Stimulated activated memory B cell treated with anti-CD40 and anti-IgM and Interleukin-4, amounts not matched to agents 10 μg/mL and 1 μg/mL and 100 μg/mL, for 72 hours (primary cell): ENCODE measurements around the gene AHCY.
"Not testable (repeated sequence)": the region's sequence is repeated elsewhere in the genome, so short reads cannot be mapped to it uniquely, and the experiment has no call there.

Experiments
- ATAC-seq: fragments of 150-1000 bp; cut with Tn5 transposase; 2 replicates; pipeline ENCODE4 v1.10.0; 2021
- H3K27ac Mint-ChIP-seq: one replicate; pipeline ENCODE4 v1.8.0; 2022; ENCODE audit warnings: mild to moderate bottlenecking, mixed read lengths
- H3K27me3 Mint-ChIP-seq: one replicate; pipeline ENCODE4 v1.8.0; 2022; ENCODE audit warnings: mixed read lengths
- H3K36me3 Mint-ChIP-seq: one replicate; pipeline ENCODE4 v1.8.0; 2022; ENCODE audit warnings: mixed read lengths
- H3K4me1 Mint-ChIP-seq: one replicate; pipeline ENCODE4 v1.8.0; 2022; ENCODE audit warnings: mixed read lengths
- H3K4me3 Mint-ChIP-seq: one replicate; pipeline ENCODE4 v1.8.0; 2022; ENCODE audit warnings: mild to moderate bottlenecking, moderate library complexity, mixed read lengths
- H3K9me3 Mint-ChIP-seq: one replicate; pipeline ENCODE4 v1.8.0; 2022; ENCODE audit warnings: mixed read lengths

Gene AHCY

DNA sequence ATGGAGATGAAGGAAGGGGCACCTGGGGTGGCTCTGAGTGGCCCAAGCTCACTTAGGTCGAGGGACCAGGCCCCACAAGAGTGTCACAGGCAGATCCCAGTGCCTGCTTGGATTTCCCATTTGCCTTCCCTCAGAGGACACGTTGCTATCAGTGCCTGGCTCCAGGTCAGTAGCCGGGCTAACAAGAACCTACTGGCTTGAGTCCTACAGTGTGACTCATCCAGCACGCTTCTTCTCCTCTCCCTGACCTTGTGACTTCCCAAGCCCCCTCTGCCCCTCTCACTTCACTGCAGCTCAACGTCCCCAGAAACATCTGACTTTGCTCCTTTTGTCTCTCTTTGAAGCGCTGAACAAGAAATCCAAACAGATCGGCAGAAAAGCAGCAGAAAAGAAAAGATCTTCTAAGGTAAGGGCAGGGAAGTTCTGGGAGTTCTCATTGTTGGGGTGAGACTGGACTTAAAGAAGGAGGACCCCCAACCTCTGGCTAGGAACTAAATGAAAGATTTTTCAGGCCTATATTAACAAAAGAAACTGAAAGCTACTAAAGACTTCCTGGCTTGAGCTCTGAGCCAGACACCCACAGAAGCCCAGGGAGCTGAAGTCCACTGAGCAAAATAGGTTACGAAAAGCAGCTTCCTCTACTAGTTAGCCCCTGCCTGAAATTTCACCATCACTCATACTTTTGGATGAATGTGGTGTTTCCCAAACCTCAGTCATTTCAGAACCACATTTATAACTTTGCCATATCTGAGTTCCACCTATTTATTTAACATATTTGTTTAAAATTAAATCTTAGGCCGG, 40.5 kb downstream of the AHCY start:
- no peak for ATAC-seq
- Mint-ChIP-seq H3K4me3 (no peak overlapping the region), H3K27ac (no peak overlapping the region), H3K27me3 (no peaks in the 10 kb centered on the region), H3K9me3 (no peaks in the 10 kb centered on the region), H3K36me3 (no peaks in the 10 kb centered on the region), H3K4me1 (peaks cover 6% of the 10 kb centered on the region)

DNA sequence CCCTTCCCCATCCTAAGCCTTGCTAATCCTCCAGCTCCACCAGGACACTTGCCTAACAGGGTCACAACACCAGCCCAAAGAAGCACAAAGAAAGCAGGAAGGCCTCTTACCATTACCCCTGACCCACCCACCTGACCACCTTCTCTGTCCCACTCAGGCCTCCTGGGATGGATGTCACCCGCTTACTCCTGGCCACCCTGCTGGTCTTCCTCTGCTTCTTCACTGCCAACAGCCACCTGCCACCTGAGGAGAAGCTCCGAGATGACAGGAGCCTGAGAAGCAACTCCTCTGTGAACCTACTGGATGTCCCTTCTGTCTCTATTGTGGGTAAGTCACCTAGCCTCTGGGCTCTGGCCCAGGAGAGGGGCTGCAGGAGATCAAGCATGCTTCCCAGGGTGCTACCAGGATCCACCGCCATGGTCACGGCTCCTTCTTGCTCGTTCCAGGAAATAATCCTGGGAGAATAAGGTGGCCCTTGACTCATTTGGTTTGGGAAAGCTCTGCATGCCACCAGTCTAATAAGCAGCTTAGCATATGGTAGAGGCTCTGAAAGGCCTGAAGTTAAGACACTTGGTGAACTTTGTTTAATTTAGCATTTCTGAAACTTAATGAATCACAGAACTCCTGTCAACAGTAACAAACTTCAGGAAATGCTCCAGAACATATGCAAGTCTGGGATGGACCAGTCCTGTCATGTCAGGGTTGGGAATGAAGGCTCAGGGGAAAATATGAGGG, 42.8 kb downstream of the AHCY start:
- Mint-ChIP-seq H3K27ac (no peak overlapping the region), H3K4me3 (no peak overlapping the region), H3K36me3 (no peaks in the 10 kb centered on the region), H3K9me3 (no peaks in the 10 kb centered on the region), H3K27me3 (peaks cover 13% of the 10 kb centered on the region), H3K4me1 (peaks cover 12% of the 10 kb centered on the region)
- ATAC-seq = no peak

DNA sequence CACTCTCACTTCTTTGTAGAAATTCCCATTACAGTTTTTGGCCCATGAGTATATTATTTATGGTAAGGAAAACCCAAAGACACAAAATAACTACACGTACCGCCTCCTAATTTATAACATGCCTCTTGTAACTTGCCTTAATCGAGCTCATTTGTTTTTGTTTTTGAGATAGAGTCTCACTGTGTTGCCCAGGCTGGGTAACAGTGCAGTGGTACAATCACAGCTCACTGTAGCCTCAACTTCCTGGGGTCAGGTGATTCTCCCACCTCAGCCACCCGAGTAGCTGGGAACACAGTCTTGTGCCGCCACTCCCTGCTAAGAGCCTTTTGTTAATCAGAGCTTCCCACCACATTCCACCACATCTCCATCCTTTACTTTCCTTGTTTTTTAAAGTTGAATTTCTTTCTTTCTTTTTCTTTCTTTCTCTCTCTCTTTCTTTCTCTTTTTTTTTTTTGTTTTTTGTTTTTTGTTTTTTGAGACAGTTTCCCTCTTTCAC, 46.5 kb downstream of the AHCY start:
- no peak for ATAC-seq
- Mint-ChIP-seq H3K4me1 (peaks cover 7% of the 10 kb centered on the region), H3K36me3 (no peaks in the 10 kb centered on the region), H3K4me3 (no peak overlapping the region), H3K27me3 (peaks cover 13% of the 10 kb centered on the region), H3K27ac (no peak overlapping the region), H3K9me3 (no peaks in the 10 kb centered on the region)

DNA sequence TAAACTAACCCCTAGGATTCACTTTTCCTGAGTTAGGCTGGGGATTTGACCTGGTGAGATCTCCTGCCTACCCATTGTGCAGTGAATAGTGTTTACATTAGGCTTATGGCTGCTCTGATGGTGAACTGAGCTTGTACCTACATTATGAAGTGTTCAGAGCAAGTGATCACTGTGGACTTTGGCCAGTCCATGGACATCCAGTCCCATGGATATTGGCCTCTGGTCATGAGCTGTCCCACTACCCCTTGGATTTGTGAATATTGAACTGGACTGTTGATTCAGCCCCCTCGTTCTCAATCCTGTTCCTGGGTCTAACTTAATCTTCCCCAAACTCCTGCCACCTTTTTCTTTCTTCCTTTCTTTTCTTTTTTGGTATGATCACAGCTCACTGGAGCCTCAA, 48.2 kb downstream of the AHCY start:
- H3K9me3 Mint-ChIP-seq = no peaks in the 10 kb centered on the region
- H3K4me3 Mint-ChIP-seq = no peak overlapping the region
- peaks cover 8% of the 10 kb centered on the region for H3K4me1 Mint-ChIP-seq
- H3K27ac Mint-ChIP-seq = no peak overlapping the region
- no peak for ATAC-seq
- H3K36me3 Mint-ChIP-seq = no peaks in the 10 kb centered on the region
- H3K27me3 Mint-ChIP-seq = peaks cover 13% of the 10 kb centered on the region

DNA sequence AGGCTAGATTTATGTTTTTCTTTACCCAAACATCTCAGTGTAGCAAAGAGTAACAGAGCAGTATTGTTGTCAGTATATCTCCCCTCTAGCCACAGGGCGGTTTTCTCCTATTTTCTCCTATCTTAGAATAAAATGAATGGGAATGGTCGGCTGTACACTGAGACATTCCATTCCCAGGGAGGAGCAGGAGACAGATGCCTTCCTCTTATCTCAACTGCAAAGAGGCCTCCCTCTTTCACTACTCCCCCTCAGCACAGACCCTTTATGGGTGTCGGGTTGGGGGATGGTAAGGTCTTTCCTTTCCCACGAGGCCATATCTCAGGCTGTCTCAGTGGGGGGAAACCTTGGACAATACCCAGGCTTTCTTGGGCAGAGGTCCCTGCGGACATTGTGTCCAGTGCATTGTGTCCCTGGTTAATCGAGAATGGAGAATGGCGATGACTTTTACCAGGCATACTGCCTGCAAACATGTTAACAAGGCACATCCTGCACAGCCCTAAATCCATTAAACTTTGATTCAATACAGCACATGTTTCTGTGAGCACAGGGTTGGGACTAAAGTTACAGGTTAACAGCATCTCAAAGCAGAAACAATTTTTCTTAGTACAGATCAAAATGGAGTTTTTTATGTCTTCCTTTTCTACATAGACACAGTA, 50.6 kb downstream of the AHCY start:
- H3K36me3 Mint-ChIP-seq, H3K9me3 Mint-ChIP-seq, H3K4me3 Mint-ChIP-seq, ATAC-seq, H3K27ac Mint-ChIP-seq: not testable (repeated sequence)
- peaks cover 13% of the 10 kb centered on the region for H3K27me3 Mint-ChIP-seq
- H3K4me1 Mint-ChIP-seq = peaks cover 20% of the 10 kb centered on the region

DNA sequence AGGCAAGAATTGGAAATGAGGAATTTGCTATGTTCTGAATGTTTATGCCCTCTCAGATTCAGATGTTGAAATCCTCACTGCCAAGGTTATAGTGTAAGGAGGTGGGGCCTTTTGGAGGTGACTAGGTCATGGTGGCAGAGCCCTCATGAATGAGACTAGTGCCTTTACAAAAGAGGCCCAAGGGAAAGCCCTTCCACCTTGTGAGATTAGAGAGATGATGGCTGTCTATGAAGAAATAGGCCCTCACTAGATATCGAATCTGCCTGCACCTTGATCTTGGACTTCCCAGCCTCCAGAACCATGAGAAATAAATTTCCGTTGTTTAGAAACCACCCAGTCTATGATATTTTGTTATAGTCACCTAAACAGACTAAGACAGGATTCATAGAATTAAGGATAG, 51.5 kb downstream of the AHCY start:
- Mint-ChIP-seq H3K4me3 (no peak overlapping the region), H3K27me3 (peaks cover 5% of the 10 kb centered on the region), H3K36me3 (no peaks in the 10 kb centered on the region)

DNA sequence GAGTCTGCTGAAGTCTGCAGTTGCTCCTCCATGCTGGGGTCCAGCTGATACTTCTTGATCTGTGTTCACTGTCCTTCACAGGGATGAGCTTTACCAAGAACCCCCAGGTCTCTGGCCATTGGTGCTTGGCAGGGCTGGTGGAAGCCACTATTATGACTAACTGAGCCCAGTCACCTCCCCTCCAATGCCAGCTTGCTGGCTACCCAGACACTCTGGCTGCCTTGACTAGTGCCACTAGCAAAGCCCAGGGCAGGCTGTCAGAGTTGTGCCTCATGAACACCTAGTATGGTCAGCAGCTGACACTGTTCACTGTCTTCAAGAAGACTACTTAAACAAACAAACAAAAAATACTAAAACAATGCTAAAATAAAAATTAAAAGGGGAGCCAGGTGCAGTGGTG, 53.1 kb downstream of the AHCY start:
- no peak overlapping the region for H3K4me3 Mint-ChIP-seq
- no peaks in the 10 kb centered on the region for H3K36me3 Mint-ChIP-seq
- no peak for ATAC-seq
- no peaks in the 10 kb centered on the region for H3K9me3 Mint-ChIP-seq
- peaks cover 14% of the 10 kb centered on the region for H3K4me1 Mint-ChIP-seq
- no peaks in the 10 kb centered on the region for H3K27me3 Mint-ChIP-seq
- peak overlapping the region; percentile 21 for H3K27ac Mint-ChIP-seq

More for the DNA sequence above, 51.5 kb downstream of the AHCY start:
- H3K9me3 Mint-ChIP-seq = no peaks in the 10 kb centered on the region
- peaks cover 20% of the 10 kb centered on the region for H3K4me1 Mint-ChIP-seq
- H3K27ac Mint-ChIP-seq = no peak overlapping the region
- no peak for ATAC-seq

DNA sequence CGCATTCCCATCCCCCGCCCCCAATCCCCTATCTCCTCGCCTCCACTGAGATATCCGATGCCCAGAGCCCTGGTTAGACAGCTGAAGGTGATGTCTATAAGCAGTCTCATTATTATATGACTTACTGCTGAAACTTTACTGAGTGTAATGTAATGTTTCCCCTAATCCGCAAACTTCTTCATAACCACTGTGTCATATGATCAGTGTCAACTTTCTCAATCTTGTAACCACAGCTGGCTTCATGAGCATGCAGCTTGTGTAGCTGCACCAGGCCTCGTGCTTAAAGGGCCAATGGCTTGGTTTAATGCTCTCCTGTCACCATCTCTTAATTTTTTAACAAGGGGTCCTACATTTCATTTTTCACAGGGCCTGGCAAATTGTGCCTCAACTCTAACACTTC, 53.9 kb downstream of the AHCY start:
- Mint-ChIP-seq H3K27ac (peak overlapping the region; percentile 21), H3K27me3 (no peaks in the 10 kb centered on the region), H3K36me3 (no peaks in the 10 kb centered on the region), H3K9me3 (no peaks in the 10 kb centered on the region), H3K4me3 (no peak overlapping the region), H3K4me1 (peaks cover 14% of the 10 kb centered on the region)
- peak; percentile 93 for ATAC-seq

DNA sequence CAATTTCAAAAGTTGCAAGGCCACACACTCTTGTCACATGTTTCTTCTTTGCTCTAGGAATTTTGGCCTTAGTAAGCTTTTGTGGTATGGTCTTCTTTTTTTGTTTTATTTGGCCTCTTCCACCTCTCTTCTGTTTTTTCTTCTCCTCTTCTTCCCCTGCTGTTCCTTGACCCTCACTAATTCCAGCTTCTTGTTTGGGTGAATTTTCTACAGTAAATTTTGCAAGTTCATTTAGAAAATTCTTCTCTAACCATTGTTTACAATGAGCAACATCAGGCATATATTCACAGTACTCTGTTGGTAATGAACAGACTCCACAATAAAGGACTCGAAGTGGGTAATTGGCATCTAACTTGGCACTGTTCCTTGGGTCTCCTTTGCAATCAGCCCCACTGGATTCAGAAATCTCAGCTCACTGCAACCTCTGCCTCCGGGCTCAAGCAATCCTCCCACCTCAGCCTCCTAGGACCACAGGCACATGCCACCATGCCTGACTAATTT, 57.0 kb downstream of the AHCY start:
- H3K27ac Mint-ChIP-seq = no peak overlapping the region
- H3K36me3 Mint-ChIP-seq = no peaks in the 10 kb centered on the region
- no peaks in the 10 kb centered on the region for H3K27me3 Mint-ChIP-seq
- ATAC-seq = no peak
- peaks cover 31% of the 10 kb centered on the region for H3K4me1 Mint-ChIP-seq
- H3K9me3 Mint-ChIP-seq = no peaks in the 10 kb centered on the region
- H3K4me3 Mint-ChIP-seq = no peak overlapping the region

DNA sequence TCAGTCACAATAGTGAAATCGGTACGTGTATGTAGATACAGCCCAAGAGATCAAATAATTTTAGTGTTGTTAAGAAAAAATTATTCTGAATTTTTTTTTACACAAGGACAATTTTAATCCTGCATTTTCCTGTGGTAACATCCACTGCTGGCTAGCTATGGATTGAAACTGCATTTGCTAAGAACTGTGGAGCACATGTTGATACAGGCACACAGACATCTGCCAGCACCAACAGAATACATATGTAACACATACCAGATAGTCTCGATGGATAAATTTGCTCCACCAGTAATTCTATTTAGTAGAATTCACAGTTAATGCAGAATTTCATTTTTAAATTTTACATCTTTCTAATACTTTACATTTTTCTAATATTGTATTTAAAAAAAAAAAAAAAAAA, 59.8 kb downstream of the AHCY start:
- Mint-ChIP-seq H3K9me3 (peaks cover 6% of the 10 kb centered on the region), H3K4me3 (no peak overlapping the region), H3K4me1 (peaks cover 38% of the 10 kb centered on the region), H3K27me3 (no peaks in the 10 kb centered on the region), H3K27ac (no peak overlapping the region), H3K36me3 (peaks cover 9% of the 10 kb centered on the region)
- no peak for ATAC-seq

DNA sequence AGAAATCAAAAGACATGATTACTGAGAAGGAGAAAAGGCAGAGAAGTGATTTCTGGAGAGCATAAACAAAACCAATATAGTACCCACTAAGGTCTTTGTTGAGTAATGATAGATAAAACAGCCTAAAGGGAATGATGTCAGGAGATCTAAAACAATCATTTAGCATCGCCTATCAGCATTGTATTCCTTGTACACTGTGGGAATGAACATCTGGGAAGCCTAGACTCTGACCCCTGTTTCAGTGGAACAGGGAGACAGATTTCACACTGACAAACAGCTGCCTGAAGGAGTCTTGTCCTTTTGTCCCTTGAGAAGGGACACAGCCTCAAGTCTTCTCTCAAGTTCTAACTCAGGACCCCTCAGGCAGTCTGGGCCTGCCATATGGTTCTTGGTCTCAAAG, 60.3 kb downstream of the AHCY start:
- Mint-ChIP-seq H3K36me3 (peaks cover 14% of the 10 kb centered on the region), H3K4me1 (peaks cover 38% of the 10 kb centered on the region), H3K9me3 (peaks cover 11% of the 10 kb centered on the region), H3K27ac (peak overlapping the region; percentile 13), H3K27me3 (no peaks in the 10 kb centered on the region), H3K4me3 (no peak overlapping the region)
- ATAC-seq = no peak

DNA sequence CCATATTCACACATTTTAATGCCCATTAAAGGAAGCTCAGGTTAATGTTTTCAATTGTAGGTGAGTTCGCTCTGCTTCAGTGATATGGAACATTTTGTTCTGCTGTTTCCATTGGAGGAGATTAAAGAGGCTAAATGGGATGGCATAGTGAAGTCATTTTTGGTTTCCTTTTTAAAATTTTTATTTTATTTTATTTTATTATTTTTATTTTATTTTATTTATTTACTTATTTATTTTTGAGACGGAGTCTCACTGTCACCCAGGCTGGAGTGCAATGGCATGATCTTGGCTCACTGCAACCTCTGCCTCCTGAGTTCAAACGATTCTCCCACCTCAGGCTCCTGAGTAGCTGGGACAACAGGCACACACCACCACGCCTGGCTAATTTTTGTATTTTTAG, 61.1 kb downstream of the AHCY start:
- Mint-ChIP-seq H3K4me1 (peaks cover 38% of the 10 kb centered on the region), H3K27ac (peak overlapping the region; percentile 13), H3K9me3 (peaks cover 14% of the 10 kb centered on the region), H3K36me3 (peaks cover 19% of the 10 kb centered on the region)
- H3K27me3 Mint-ChIP-seq, ATAC-seq, H3K4me3 Mint-ChIP-seq: not testable (repeated sequence)

DNA sequence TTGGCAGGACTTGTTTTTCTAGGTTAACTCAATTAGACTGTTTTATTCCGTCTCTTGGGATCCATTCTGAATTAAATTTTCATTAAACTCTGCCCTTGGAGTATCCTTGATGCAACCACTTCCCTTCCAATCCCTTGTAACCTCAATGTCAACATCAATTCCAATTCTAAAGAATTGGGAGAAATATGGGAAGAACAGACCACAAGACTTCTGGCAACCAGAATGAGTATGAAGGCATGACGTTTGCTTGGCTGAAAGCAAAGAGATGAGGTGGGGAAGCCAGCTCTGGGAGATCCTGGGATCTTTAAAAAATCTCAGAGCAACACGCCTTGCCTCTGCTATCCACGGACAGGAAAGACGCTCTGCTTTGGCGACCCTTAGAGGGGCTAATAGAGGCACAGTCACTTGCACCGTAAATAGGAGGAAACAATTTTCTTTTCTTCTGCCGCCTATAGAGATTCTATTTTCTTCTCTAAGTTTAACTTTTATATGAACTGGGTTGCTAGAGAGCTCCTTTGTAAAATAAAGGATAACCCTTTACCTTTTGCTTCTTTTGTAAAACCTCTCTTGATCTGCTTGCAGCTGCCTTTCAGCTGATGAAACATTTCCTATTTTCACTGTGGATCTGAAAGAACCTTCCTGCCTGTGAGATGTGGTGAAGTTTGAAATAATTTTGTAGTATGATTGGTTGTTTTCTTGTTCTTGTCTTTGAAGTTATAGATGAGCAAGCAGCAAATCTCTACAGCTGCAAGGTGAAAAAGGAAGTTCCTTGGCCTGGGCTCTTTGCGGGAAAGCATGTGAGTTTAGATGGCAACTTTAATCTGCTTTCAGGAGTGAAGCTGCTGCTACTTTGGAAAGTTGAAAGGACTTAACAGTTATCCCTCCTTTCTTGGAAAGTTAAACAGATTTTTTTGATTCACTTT, 62.2 kb downstream of the AHCY start, which contains the start of gene ASIP:
TSS of gene ASIP (plus strand) at position 731 of the 923 bp plus-strand sequence. CDS start 18,952 bp downstream, outside the sequence.
- H3K27me3 Mint-ChIP-seq = no peaks in the 10 kb centered on the region
- H3K9me3 Mint-ChIP-seq = peaks cover 15% of the 10 kb centered on the region
- peak; percentile 56 for ATAC-seq
- peaks cover 19% of the 10 kb centered on the region for H3K36me3 Mint-ChIP-seq
- H3K4me3 Mint-ChIP-seq = no peak within 1 kb of the TSS
- peaks cover 38% of the 10 kb centered on the region for H3K4me1 Mint-ChIP-seq
- peak within 1 kb of the TSS; percentile 66 for H3K27ac Mint-ChIP-seq

DNA sequence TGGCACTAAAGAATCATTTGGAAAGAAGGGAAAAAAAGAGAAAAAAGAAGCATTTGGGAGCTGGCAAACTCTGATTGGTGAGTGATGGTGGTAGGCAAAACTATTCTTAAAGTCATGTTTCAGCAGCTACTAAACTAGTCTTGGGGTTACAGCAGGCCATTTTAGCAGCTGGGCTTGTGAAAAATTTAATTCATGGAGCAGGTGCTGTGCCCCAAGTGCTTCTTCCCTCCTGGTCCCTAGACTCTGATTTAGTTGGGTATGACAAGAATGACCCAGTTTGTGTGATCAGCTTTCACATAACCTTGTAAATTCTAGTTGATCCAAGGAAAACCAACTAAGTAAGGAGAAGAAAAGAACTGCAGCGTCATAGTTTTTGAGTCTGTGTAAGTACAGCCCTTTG, 63.0 kb downstream of the AHCY start:
- ATAC-seq = no peak
- Mint-ChIP-seq H3K36me3 (peaks cover 19% of the 10 kb centered on the region), H3K4me3 (no peak overlapping the region), H3K4me1 (peaks cover 38% of the 10 kb centered on the region), H3K27me3 (no peaks in the 10 kb centered on the region), H3K9me3 (peaks cover 21% of the 10 kb centered on the region), H3K27ac (peak overlapping the region; percentile 66)
